Measurements from ENCODE around the gene ABCG2.

The ABCG2 gene

DNA sequence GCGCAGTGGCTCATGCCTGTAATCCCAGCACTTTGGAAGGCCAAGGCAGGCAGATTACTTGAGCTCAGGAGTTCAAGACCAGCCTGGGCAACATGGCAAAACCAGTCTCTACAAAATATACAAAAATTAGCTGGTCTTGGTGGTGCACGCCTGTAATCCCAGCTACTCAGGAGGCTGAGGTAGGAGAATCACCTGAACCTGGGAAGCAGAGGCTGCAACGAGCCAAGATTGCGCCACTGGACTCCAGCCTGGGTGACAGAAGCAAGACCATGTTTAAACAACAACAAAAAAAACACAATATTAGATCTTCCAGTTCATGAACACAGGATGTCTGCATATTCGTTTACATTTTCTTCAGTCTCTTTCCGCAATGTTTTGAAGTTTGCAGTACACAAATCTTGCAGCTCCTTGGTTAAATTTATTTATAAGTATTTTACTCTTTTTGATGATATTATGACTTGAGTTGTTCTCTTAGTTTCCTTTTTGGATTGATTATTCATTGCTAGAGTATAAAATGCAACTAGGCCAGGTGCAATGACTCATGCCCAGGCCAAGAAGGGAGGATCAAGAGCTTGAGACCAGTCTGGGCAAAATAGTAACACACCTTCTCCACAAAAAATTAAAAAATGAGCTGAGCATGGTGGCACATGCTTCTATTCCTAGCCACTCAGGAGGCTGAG, 30.4 kb upstream of the ABCG2 start:
- no peak overlapping the region for H3K4me3 ChIP-seq (replicated peaks; ENCODE audit: low read depth, low read length)

DNA sequence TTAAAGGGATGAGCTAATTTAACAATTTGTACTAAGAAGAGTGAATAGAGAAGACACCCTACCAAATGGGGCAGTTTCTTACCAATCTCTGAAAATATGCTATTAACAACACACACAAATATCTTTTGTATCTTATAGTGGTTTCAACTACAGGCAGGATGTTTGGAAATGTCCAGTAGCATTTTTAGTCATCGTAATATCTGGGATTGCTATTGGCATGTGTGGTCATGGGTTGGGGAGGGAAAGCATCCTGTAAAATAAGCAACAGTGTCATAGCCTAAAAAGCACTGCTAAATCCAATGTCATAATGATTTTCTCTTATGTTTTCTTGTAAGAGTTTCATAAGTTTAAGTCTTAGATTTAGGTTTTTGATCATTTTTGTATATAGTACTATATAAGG, 29.3 kb upstream of the ABCG2 start:
- no peak overlapping the region for H3K4me3 ChIP-seq (replicated peaks; ENCODE audit: low read depth, low read length)
- no peak for DNase-seq (ENCODE audit: extremely low read depth, low read depth)
- TF ChIP-seq, protein P1, sequence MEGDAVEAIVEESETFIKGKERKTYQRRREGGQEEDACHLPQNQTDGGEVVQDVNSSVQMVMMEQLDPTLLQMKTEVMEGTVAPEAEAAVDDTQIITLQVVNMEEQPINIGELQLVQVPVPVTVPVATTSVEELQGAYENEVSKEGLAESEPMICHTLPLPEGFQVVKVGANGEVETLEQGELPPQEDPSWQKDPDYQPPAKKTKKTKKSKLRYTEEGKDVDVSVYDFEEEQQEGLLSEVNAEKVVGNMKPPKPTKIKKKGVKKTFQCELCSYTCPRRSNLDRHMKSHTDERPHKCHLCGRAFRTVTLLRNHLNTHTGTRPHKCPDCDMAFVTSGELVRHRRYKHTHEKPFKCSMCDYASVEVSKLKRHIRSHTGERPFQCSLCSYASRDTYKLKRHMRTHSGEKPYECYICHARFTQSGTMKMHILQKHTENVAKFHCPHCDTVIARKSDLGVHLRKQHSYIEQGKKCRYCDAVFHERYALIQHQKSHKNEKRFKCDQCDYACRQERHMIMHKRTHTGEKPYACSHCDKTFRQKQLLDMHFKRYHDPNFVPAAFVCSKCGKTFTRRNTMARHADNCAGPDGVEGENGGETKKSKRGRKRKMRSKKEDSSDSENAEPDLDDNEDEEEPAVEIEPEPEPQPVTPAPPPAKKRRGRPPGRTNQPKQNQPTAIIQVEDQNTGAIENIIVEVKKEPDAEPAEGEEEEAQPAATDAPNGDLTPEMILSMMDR (IDR thresholded peaks at IDR 0.05; ENCODE audit: low read depth, low read length, missing control alignments): no peak

More for the DNA sequence above, 30.4 kb upstream of the ABCG2 start:
- TF ChIP-seq, protein P1 (IDR thresholded peaks at IDR 0.05; ENCODE audit: low read depth, low read length, missing control alignments): no peak
- DNase-seq (ENCODE audit: extremely low read depth, low read depth): no peak

DNA sequence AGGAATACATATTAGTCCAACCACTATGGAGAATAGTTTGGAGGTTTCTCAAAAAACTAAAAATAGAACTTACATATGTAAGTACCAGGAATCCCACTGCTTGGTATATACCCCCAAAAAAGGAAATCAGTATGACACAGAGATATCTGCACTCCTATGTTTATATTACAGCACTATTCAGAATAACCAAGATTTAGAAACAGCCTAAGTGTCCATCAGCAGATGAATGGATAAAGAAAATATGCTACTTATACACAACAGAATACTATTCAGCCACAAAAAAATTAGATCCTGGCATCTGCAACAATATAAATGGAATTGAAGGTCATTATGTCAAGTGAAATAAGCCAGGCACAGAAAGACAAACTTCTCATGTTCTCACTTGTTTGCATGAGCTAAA, 27.5 kb upstream of the ABCG2 start:
- no peak overlapping the region for H3K4me3 ChIP-seq (replicated peaks; ENCODE audit: low read depth, low read length)
- no peak for DNase-seq (ENCODE audit: extremely low read depth, low read depth)
- TF ChIP-seq, protein P1 (IDR thresholded peaks at IDR 0.05; ENCODE audit: low read depth, low read length, missing control alignments): no peak

DNA sequence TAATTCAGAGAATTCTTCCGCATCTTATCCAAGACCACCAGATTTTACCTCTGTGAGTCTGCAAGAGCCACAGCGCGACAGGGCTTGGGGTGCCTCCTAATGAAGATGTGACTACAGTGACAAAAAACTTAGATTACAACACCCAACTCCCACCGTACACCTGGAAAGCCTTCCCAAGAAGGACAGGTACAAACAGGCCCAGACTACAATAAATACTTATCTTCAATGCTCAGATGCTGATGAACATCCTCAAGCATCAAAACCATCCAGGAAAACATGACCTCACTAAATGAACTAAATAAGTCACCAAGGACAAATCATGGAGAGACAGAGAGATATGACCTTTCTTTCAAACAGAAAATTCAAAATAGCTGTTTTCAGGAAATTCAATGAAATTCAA, 20.8 kb upstream of the ABCG2 start:
- no peak overlapping the region for H3K4me3 ChIP-seq (replicated peaks; ENCODE audit: low read depth, low read length)
- TF ChIP-seq, protein P1 (IDR thresholded peaks at IDR 0.05; ENCODE audit: low read depth, low read length, missing control alignments): no peak

DNA sequence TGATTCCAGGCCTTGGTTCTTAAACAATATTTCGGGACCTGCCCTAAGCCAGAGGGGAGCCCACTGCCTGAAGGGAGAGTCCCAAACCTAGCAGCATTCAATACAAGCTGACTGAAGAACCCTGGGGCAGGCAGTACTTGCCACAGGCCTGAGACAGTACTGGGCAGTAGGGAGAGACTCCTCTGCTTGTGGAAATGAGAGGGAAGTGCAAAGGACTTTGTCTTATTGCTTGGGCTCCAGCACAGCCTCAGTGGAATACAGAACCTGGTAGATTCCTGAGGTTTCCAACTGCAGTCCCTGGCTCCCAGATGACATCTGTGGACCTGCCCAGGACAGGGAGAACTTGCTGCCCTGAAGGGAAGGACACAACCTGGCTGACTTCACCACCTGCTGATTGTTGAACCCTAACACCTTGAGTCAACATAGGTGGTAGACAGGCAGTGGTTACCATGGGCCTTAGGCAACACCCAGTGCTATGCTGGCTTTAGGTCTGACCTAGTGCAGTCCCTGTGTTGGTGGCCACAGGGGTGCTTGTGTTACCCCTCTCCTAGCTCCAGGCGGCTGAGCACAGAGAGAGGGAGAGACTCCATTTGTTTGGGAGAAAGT, 20.3 kb upstream of the ABCG2 start:
- H3K4me3 ChIP-seq (replicated peaks; ENCODE audit: low read depth, low read length): no peak overlapping the region
- TF ChIP-seq, protein P1 (IDR thresholded peaks at IDR 0.05; ENCODE audit: low read depth, low read length, missing control alignments): no peak

More for the DNA sequence above, 20.8 kb upstream of the ABCG2 start:
- DNase-seq (ENCODE audit: extremely low read depth, low read depth): no peak

DNA sequence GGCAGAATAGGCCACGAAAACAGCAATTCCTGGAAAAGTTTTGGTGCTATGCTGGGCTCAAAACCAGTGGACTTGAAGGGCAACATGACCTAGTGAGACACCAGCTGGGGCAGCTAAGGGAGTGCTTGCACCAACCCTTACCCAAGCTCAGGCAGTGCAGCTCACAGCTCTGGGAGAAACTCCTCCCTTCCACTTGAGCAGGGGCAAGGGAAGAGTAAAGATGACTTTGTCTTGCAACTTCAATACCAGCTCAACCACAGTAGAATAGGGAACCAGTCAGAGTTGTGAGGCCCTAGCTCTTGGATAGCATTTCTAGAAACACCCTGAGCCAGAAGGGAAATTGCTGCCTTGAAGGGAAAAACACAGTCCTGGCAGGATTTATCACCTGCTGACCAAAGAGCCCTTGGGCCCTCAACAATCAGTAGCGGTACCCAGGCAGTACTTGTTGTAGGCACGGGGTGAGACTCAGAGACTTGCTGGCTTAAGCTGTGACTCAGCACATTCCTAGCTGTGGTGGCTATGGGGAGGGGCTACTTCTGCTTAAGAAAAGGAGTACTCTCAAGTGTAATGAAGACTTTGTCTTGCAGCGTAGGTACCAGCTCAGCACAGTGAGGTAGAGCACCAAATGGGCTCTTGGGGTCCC, 19.7 kb upstream of the ABCG2 start:
- TF ChIP-seq, protein P1 (IDR thresholded peaks at IDR 0.05; ENCODE audit: low read depth, low read length, missing control alignments): no peak
- H3K4me3 ChIP-seq (replicated peaks; ENCODE audit: low read depth, low read length): no peak overlapping the region
- DNase-seq (ENCODE audit: extremely low read depth, low read depth): peak; percentile 52

More for the DNA sequence above, 20.3 kb upstream of the ABCG2 start:
- no peak for DNase-seq (ENCODE audit: extremely low read depth, low read depth)

Measured in HFF-Myc (cell line).